Mesothelial cell of epicardium (in vitro differentiated cells): Measurements from ENCODE around the gene SBNO1. TPM values are rescaled to one million over a fixed set of nuclear protein-coding genes. Genes with fewer than 3 reads are reported as not detected.
A peak's percentile ranks its signal among the peaks of the same experiment; 100 is the strongest.

Experiments
- DNase-seq, 2 experiments: peaks; one replicate each; pipeline ENCODE4 v3.0.0; 2021; ENCODE audit warnings: low spot score in 2 of 2; ENCODE audit not compliant: unreplicated experiment in 2 of 2
- H3K27ac Mint-ChIP-seq: 2 replicates; pipeline ENCODE4 v1.8.0; 2021; ENCODE audit warnings: mixed read lengths
- H3K27me3 Mint-ChIP-seq: 2 replicates; pipeline ENCODE4 v1.8.0; 2021; ENCODE audit warnings: low read depth, mixed read lengths
- H3K36me3 Mint-ChIP-seq: 2 replicates; pipeline ENCODE4 v1.8.0; 2021; ENCODE audit warnings: mixed read lengths
- H3K4me1 Mint-ChIP-seq: 2 replicates; pipeline ENCODE4 v1.8.0; 2021; ENCODE audit warnings: mixed read lengths
- H3K4me3 Mint-ChIP-seq: 2 replicates; pipeline ENCODE4 v1.8.0; 2021; ENCODE audit warnings: mild to moderate bottlenecking, moderate library complexity, mixed read lengths
- H3K9me3 Mint-ChIP-seq: 2 replicates; pipeline ENCODE4 v1.8.0; 2021; ENCODE audit warnings: mixed read lengths
- CTCF ChIP-seq: fragments of 200-600 bp; sonication (generic); IDR thresholded peaks from one replicate; pipeline ENCODE4 v1.5.0; 2021; ENCODE audit warnings: antibody characterized with exemption; ENCODE audit not compliant: unreplicated experiment
- total RNA-seq: library from RNA; stranded (reverse); gene quantifications from 3 replicates; pipeline ENCODE4 v1.2.1, GENCODE V29; 2021

Gene SBNO1
- total RNA-seq, 1 donor from 2014 or later: 38.0 TPM

GRCh38 chr12:123266679-123267277, 97.9 kb downstream of the SBNO1 start:
- Mint-ChIP-seq H3K36me3 (peaks cover 21% of the 10 kb centered on the region), H3K27me3 (no peaks in the 10 kb centered on the region), H3K4me3 (no peak overlapping the region), H3K9me3 (no peaks in the 10 kb centered on the region), H3K27ac (peak overlapping the region; percentile 90), H3K4me1 (peaks cover 14% of the 10 kb centered on the region)
- DNase-seq: no peak
- no peak for TF ChIP-seq CTCF

DNA sequence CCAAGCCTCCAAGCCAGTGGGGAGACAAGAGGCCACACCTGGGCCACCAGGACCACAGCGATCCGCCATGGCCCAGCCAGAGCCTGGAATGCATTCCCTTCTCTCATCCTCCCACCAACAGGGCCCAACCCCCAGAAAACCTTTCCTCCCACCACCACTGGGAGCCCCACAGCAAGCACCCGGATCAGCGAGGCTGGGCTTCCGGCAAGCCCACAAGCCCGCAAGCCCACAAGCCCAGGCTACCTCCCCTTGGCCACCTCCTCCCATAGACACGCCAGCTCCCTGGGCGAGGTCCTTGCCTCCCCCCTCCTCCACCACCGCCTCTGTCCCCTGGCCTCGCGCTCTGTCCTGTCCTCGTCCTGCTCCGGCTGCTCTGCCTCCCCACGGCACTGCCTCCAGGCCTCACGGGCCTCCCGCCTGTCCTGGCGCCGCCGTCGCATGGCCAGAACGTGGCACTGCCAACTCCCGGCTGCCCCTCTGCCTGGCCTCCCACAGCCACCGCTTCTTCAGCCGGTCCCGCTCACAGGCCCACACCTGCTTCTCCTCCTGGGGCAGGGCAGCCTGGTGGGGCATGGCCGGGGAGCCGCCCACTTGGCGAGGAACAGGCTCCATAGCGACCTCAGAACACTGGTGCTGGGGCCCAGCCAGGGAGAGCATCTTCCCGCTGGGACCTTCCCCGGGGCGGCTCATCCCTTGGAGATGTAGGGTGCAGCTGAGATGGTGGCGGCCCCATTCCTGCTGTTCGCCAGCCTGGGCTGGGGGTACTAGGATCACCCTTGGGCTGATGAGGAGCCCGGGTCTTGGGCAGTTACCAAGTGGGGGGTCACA, 98.6 kb downstream of the SBNO1 start:
- peaks cover 14% of the 10 kb centered on the region for H3K4me1 Mint-ChIP-seq
- H3K27ac Mint-ChIP-seq: no peak overlapping the region
- peaks cover 25% of the 10 kb centered on the region for H3K36me3 Mint-ChIP-seq
- TF ChIP-seq CTCF: no peak
- no peak overlapping the region for H3K4me3 Mint-ChIP-seq
- H3K27me3 Mint-ChIP-seq: no peaks in the 10 kb centered on the region
- no peaks in the 10 kb centered on the region for H3K9me3 Mint-ChIP-seq
- no peak for DNase-seq

DNA sequence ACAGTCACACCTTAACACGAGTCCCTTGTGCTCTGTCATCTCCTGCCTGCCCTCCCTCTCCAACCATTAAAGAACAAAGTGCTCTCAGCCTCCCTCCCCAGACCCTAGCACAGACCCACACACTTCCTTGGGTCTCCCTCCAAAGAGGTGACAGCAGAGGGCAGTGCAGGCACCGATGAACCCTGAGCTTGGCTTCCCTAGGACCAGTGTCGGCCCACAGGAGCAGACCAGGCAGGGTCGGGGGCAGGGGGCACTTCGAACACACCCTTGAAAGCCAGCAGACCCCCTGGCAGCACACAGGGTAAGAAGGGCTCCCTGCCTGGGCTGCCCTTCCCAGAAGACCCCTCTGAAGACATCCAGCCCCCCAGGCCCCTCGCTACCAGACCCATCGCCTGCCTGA, 100.0 kb downstream of the SBNO1 start:
- no peaks in the 10 kb centered on the region for H3K27me3 Mint-ChIP-seq
- H3K9me3 Mint-ChIP-seq: no peaks in the 10 kb centered on the region
- no peak overlapping the region for H3K4me3 Mint-ChIP-seq
- peaks cover 14% of the 10 kb centered on the region for H3K4me1 Mint-ChIP-seq
- no peak for DNase-seq
- peaks cover 40% of the 10 kb centered on the region for H3K36me3 Mint-ChIP-seq
- H3K27ac Mint-ChIP-seq: no peak overlapping the region
- TF ChIP-seq CTCF: no peak

GRCh38 chr12:123263196-123263817, 101.3 kb downstream of the SBNO1 start:
- DNase-seq: no peak
- H3K36me3 Mint-ChIP-seq: peaks cover 40% of the 10 kb centered on the region
- no peak for TF ChIP-seq CTCF

DNA sequence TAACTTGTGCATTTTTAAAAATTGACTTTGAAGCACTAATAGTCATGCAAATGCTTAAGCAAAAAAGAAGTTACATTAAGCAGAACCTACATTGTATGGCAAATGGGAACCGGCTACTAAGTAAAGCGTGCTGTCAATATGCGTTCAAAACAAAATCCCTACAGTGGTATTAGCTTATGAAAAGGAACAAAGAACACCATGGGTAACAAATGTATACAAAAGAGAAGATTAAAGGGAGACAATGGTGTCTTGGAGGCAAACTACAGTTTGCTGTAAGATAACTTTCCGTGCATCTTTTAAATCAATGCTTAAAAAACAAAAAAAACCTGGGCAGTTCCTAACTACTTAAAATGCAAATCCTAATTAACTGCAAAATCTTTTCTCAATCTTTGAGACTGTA, 103.5 kb downstream of the SBNO1 start:
- H3K36me3 Mint-ChIP-seq: peaks cover 40% of the 10 kb centered on the region
- H3K27me3 Mint-ChIP-seq: no peaks in the 10 kb centered on the region
- no peak overlapping the region for H3K4me3 Mint-ChIP-seq
- TF ChIP-seq CTCF: no peak
- H3K4me1 Mint-ChIP-seq: no peaks in the 10 kb centered on the region
- no peak overlapping the region for H3K27ac Mint-ChIP-seq
- H3K9me3 Mint-ChIP-seq: no peaks in the 10 kb centered on the region
- no peak for DNase-seq

More at GRCh38 chr12:123263196-123263817, 101.3 kb downstream of the SBNO1 start:
- Mint-ChIP-seq H3K4me3 (no peak overlapping the region), H3K27me3 (no peaks in the 10 kb centered on the region), H3K9me3 (no peaks in the 10 kb centered on the region), H3K4me1 (peaks cover 5% of the 10 kb centered on the region), H3K27ac (no peak overlapping the region)
